A549 (cell line): ENCODE measurements around the gene CELSR1.

ENCODE experiments used
- CHD2 ChIP-seq: fragments of 150-350 bp; IDR thresholded peaks from 2 replicates; pipeline ENCODE4 v1.6.1; 2014; ENCODE audit warnings: low read length; ENCODE audit not compliant: partially characterized antibody
- CHD4 ChIP-seq: fragments of 200-600 bp; sonication (generic); IDR thresholded peaks from 2 replicates; pipeline ENCODE4 v1.6.1; 2016; ENCODE audit warnings: antibody characterized with exemption, mild to moderate bottlenecking, borderline replicate concordance
- CTCF ChIP-seq: fragments of >200 bp; sonication (Bioruptor Twin); formaldehyde crosslinking; IDR thresholded peaks from 3 replicates; pipeline ENCODE4 v1.5.1; 2016
- SMC3 ChIP-seq: fragments of >200 bp; sonication (Bioruptor Twin); formaldehyde crosslinking; IDR thresholded peaks from 3 replicates; pipeline ENCODE4 v1.6.1; 2018; ENCODE audit warnings: inconsistent platforms
- TF ChIP-seq, protein P1 (sequence below): IDR thresholded peaks from 2 replicates; pipeline ENCODE4 v1.6.1; 2012
- TF ChIP-seq, protein P2 (sequence below): fragments of 450-650 bp; IDR thresholded peaks from 2 replicates; pipeline ENCODE4 v1.6.1; 2014; ENCODE audit warnings: antibody characterized with exemption

DNA sequence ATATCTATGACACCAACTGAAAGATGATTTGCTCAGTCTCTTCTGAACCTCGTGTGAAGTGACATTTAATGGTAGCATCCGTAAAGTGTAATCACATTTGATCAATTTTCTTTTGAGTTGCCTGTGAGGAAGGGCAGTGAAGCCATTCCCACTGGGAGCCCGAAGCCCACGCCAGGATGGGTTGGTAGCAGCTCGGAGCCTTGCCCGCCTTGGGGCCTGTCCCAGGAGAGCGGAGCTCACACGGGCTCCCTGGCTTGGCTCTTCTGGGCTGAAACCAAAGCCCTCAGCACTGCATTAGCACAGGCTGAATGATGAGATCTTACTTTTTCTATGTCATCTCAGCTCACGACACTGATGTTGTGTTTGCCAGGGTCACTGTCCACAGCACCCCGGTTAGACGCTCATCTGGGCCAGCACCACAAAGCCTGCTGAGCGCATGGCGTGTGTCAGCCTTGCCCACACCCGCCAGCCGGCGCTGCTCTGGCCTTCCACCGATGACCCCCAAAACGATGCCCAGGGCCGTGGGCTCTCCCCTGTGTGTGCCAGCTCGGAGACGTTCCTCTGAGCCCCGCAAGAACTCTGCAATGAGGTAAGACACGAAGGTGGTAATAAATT, 211.2 kb downstream of the CELSR1 start:
- TF ChIP-seq, protein P1, sequence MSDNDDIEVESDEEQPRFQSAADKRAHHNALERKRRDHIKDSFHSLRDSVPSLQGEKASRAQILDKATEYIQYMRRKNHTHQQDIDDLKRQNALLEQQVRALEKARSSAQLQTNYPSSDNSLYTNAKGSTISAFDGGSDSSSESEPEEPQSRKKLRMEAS: no peak
- TF ChIP-seq CTCF (no peak), CHD4 (no peak), SMC3 (no peak), CHD2 (no peak)
- TF ChIP-seq, protein P2, sequence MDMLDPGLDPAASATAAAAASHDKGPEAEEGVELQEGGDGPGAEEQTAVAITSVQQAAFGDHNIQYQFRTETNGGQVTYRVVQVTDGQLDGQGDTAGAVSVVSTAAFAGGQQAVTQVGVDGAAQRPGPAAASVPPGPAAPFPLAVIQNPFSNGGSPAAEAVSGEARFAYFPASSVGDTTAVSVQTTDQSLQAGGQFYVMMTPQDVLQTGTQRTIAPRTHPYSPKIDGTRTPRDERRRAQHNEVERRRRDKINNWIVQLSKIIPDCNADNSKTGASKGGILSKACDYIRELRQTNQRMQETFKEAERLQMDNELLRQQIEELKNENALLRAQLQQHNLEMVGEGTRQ: no peak
